IMR-90 (cell line): ENCODE results near the gene STX7. TPM values are rescaled to one million over a fixed set of nuclear protein-coding genes. Genes with fewer than 3 reads are reported as not detected.

Experiments used
- ATAC-seq: fragments of 200-7000 bp; cut with Tn5 transposase; 2 replicates; pipeline ENCODE4 v1.9.1; 2020; ENCODE audit warnings: low read depth, mild to moderate bottlenecking, moderate library complexity
- BruUV-seq: library from RNA; stranded (reverse); fragments of 400-500 nt; replicated peaks from 2 replicates; lab custom pipeline; 2021; lab: Mats Ljungman, UMichigan
- CTCF ChIA-PET: fragments of 300-600 bp; formaldehyde crosslinking; extraction: SDS; loops from one replicate; lab custom pipeline; 2021; ENCODE audit warnings: antibody characterized with exemption; lab: Yijun Ruan, JAX
- POLR2A ChIA-PET: fragments of 300-600 bp; sonication (Branson Sonifier 250); formaldehyde crosslinking; loops from one replicate; lab custom pipeline; 2022; ENCODE audit warnings: antibody characterized with exemption; ENCODE audit not compliant: unreplicated experiment; lab: Charles Lee
- DNase-seq: peaks from one replicate; pipeline ENCODE4 v3.0.0; 2013
- H2AFZ ChIP-seq: replicated peaks from 2 replicates; pipeline ENCODE3; 2013; ENCODE audit warnings: low read length, mild to moderate bottlenecking; ENCODE audit not compliant: poor library complexity
- H2AK5ac ChIP-seq: 2 replicates; pipeline ENCODE4 v1.6.1; 2013; ENCODE audit warnings: low read depth, low read length, inconsistent platforms
- H2AK9ac ChIP-seq: replicated peaks from 2 replicates; pipeline ENCODE3; 2013; ENCODE audit warnings: mild to moderate bottlenecking, low read depth, low read length, moderate library complexity; ENCODE audit not compliant: poor library complexity
- H2BK120ac ChIP-seq: 2 replicates; pipeline ENCODE4 v1.6.1; 2013; ENCODE audit warnings: low read depth, low read length, inconsistent platforms
- H2BK15ac ChIP-seq: 3 replicates; pipeline ENCODE4 v1.6.1; 2013; ENCODE audit warnings: low read depth, low read length, inconsistent platforms
- H2BK20ac ChIP-seq: 2 replicates; pipeline ENCODE4 v1.6.1; 2013; ENCODE audit warnings: low read depth, mild to moderate bottlenecking, inconsistent platforms, low read length, moderate library complexity
- H2BK5ac ChIP-seq: 2 replicates; pipeline ENCODE4 v1.6.1; 2013; ENCODE audit warnings: mild to moderate bottlenecking, low read depth, low read length, inconsistent platforms; ENCODE audit not compliant: poor library complexity, severe bottlenecking
- H3K14ac ChIP-seq: replicated peaks from 2 replicates; pipeline ENCODE4 v1.6.1; 2013; ENCODE audit warnings: low read depth, low read length, inconsistent platforms
- H3K18ac ChIP-seq: 2 replicates; pipeline ENCODE4 v1.6.1; 2013; ENCODE audit warnings: low read depth, low read length, control low read depth
- H3K23ac ChIP-seq: 2 replicates; pipeline ENCODE4 v1.6.1; 2013; ENCODE audit warnings: low read depth, low read length, inconsistent platforms
- H3K27ac ChIP-seq: 2 replicates; pipeline ENCODE4 v1.5.1; 2013; ENCODE audit warnings: mild to moderate bottlenecking, control low read depth, low read length; ENCODE audit not compliant: insufficient read depth
- H3K27me3 ChIP-seq: 2 replicates; pipeline ENCODE4 v1.6.1; 2013; ENCODE audit warnings: low read length; ENCODE audit not compliant: control insufficient read depth, insufficient read depth
- H3K36me3 ChIP-seq: 2 replicates; pipeline ENCODE4 v1.6.1; 2013; ENCODE audit warnings: low read length, mixed read lengths; ENCODE audit not compliant: control insufficient read depth, insufficient read depth
- H3K4ac ChIP-seq: 2 replicates; pipeline ENCODE4 v1.6.1; 2013; ENCODE audit warnings: low read depth, low read length, inconsistent platforms
- H3K4me1 ChIP-seq: 2 replicates; pipeline ENCODE4 v1.6.1; 2013; ENCODE audit warnings: low read length, mixed read lengths; ENCODE audit not compliant: control insufficient read depth, insufficient read depth
- H3K4me2 ChIP-seq: 2 replicates; pipeline ENCODE4 v1.6.1; 2013; ENCODE audit warnings: low read depth, mild to moderate bottlenecking, control low read depth, low read length, moderate library complexity
- H3K4me3 ChIP-seq: 2 replicates; pipeline ENCODE4 v1.5.1; 2013; ENCODE audit warnings: low read depth, mild to moderate bottlenecking, control low read depth, low read length, moderate library complexity; ENCODE audit not compliant: insufficient read depth
- H3K56ac ChIP-seq: 2 replicates; pipeline ENCODE4 v1.6.1; 2013; ENCODE audit warnings: low read length, inconsistent platforms; ENCODE audit not compliant: insufficient read depth; ENCODE audit errors: extremely low read depth
- H3K79me1 ChIP-seq, 2 experiments: 2 replicates each; pipeline ENCODE4 v1.6.1; 2013; ENCODE audit warnings: low read length in 2 of 2, inconsistent platforms in 1 of 2, low read depth in 1 of 2
- H3K9ac ChIP-seq: 2 replicates; pipeline ENCODE4 v1.6.1; 2013; ENCODE audit warnings: low read depth, low read length, control low read depth
- H3K9me1 ChIP-seq: 2 replicates; pipeline ENCODE4 v1.6.1; 2013; ENCODE audit warnings: low read length, inconsistent platforms; ENCODE audit not compliant: insufficient read depth
- H3K9me3 ChIP-seq: 2 replicates; pipeline ENCODE4 v1.6.1; 2013; ENCODE audit warnings: low read length; ENCODE audit not compliant: control insufficient read depth, insufficient read depth
- H4K20me1 ChIP-seq: 2 replicates; pipeline ENCODE4 v1.6.1; 2013; ENCODE audit warnings: low read length, inconsistent platforms; ENCODE audit not compliant: insufficient read depth
- H4K5ac ChIP-seq: 2 replicates; pipeline ENCODE4 v1.6.1; 2013; ENCODE audit warnings: mild to moderate bottlenecking, low read depth, low read length, control low read depth
- H4K8ac ChIP-seq, 2 experiments: 2 replicates each; pipeline ENCODE4 v1.6.1; 2013; ENCODE audit warnings: low read depth in 2 of 2, low read length in 2 of 2, control low read depth in 1 of 2, inconsistent platforms in 1 of 2
- H4K91ac ChIP-seq: 2 replicates; pipeline ENCODE4 v1.6.1; 2013; ENCODE audit warnings: low read depth, low read length, inconsistent platforms; ENCODE audit not compliant: insufficient read depth
- MAFK ChIP-seq: IDR thresholded peaks from 2 replicates; pipeline ENCODE4 v1.6.1; 2012; ENCODE audit warnings: low read depth, low read length, improper control_type of control experiment
- RCOR1 ChIP-seq: IDR thresholded peaks from 2 replicates; pipeline ENCODE4 v1.6.1; 2012; ENCODE audit warnings: mild to moderate bottlenecking, low read length, improper control_type of control experiment; ENCODE audit not compliant: insufficient replicate concordance
- SMC3 ChIP-seq: fragments of 150-350 bp; IDR thresholded peaks from 2 replicates; pipeline ENCODE4 v1.6.1; 2016; ENCODE audit warnings: low read depth, mild to moderate bottlenecking, antibody characterized with exemption, low read length, moderate library complexity
- WGBS, 2 experiments: methylation state at CpG; one replicate each; pipeline versions ENCODE4 v1.1.5 to v1.1.7; 2013; ENCODE audit warnings: missing lambda C conversion rate in 2 of 2; ENCODE audit not compliant: insufficient read length in 1 of 2; ENCODE audit errors: extremely low coverage in 2 of 2; 5-methylcytosine and 5-hydroxymethylcytosine counted together
- dilution Hi-C: fragments of 300-500 bp; cut with HindIII; formaldehyde crosslinking; loops from one replicate; pipeline ENCODE4 v1.14.3; 2018; ENCODE audit warnings: low sequenced_read_pairs; ENCODE audit not compliant: unreplicated experiment
- in situ Hi-C: fragments of 300-500 bp; cut with MboI; formaldehyde crosslinking; loops from 3 replicates; pipeline ENCODE4 v1.14.3; 2019; ENCODE audit warnings: low sequenced_read_pairs, inconsistent platforms, mixed read lengths
- intact Hi-C: fragments of 100-400 bp; cut with micrococcal nuclease; formaldehyde crosslinking; loops from 2 replicates; pipeline ENCODE4 v1.10.0; 2022
- polyA plus RNA-seq, 3 experiments: library from polyadenylated mRNA; depleted of rRNA; stranded (reverse); fragments of >200 nt; gene quantifications; 2 replicates each; pipeline ENCODE4 v1.2.3, GENCODE V29; 2012; ENCODE audit warnings: low replicate concordance in 1 of 3
- total RNA-seq: library from RNA; depleted of rRNA; stranded (reverse); fragments of >200 nt; gene quantifications from 2 replicates; pipeline ENCODE4 v1.2.3, GENCODE V29; 2012
- TF ChIP-seq, protein P1 (sequence below): fragments of 150-350 bp; IDR thresholded peaks from 2 replicates; pipeline ENCODE4 v1.6.1; 2016; ENCODE audit warnings: low read depth, mild to moderate bottlenecking, low read length, moderate library complexity, borderline replicate concordance
- TF ChIP-seq, protein P2 (sequence below): fragments of 150-350 bp; IDR thresholded peaks from 2 replicates; pipeline ENCODE4 v1.6.1; 2017; ENCODE audit warnings: mild to moderate bottlenecking, antibody characterized with exemption, low read length, low read depth

STX7 gene
- total and polyA plus RNA-seq, 2 of the 4 experiments (the other 2 are of a cell fraction), result 16.5 to 35.1 TPM

DNA sequence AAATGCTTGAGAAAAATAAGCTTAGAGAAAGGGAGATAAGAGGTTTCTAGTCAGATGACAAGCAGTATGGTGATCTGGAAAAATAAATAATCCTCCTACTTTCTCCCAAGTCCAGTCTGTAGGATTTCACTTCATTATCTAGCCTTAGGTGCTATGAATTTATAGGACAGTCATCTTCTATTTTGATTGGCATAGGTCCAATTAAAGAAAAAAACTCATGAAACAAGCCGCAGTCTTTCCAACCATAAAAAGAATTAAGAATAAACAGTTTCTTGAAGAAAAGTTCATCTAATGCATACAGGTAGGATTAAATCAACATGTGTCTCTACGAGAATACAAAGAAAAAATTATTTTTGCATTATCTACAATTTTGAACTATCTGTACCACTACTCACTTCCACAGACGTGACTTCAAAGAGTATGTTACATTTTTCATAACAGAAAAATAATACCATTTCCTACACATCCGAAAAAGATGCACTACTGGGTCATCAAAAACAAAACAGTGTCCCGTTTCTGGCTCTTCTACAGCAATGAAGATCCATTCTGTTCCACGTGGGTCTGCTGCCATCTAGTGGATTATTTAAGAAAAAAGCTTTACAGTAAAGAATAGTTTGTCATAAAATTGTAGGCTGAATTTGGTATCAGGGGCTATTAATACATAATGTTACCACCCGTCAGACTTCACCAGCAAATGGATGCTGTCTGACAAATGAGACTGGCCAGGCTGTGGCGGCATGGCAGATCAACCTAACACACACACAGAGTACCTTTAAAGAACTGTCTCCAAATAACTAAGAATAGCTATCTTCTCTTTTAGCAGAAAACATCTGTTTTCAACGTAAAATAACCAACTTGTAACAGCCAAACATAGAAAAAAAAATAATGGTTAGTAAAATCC lies 28.9 kb downstream of the STX7 start (continued):
- TF ChIP-seq, protein P1, sequence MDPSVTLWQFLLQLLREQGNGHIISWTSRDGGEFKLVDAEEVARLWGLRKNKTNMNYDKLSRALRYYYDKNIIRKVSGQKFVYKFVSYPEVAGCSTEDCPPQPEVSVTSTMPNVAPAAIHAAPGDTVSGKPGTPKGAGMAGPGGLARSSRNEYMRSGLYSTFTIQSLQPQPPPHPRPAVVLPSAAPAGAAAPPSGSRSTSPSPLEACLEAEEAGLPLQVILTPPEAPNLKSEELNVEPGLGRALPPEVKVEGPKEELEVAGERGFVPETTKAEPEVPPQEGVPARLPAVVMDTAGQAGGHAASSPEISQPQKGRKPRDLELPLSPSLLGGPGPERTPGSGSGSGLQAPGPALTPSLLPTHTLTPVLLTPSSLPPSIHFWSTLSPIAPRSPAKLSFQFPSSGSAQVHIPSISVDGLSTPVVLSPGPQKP, result no peak
- no peak for TF ChIP-seq RCOR1

DNA sequence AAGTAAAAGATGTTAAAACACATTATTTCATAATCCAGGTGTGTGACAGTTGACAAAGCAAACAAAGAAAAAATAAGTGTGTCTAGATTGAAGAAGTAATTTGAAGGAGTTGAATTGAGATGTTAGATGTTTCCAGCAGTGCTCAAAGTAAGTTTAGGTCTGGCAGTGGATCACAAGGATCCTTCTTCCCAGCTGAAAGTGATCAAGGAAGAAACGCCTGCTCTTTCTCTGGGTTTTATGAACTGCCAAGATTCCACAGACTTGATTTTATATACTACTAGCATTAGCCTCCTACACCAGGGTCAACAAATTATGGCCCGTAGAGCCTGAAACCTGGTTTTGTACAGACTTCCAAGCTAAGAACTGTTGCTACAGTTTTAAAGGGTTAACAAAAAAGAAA lies 30.3 kb downstream of the STX7 start:
- H3K9ac ChIP-seq, result no peak overlapping the region

More for the DNA sequence above, 30.3 kb downstream of the STX7 start:
- no peak overlapping the region for H3K4me3 ChIP-seq
- H3K56ac ChIP-seq, result no peak overlapping the region
- no peak overlapping the region for H2BK5ac ChIP-seq
- no peaks in the 10 kb centered on the region for H3K36me3 ChIP-seq
- no peak overlapping the region for H2BK120ac ChIP-seq
- no peak overlapping the region for H2BK20ac ChIP-seq
- H4K8ac ChIP-seq, result no peak overlapping the region
- H3K4me1 ChIP-seq, result no peaks in the 10 kb centered on the region; the same call in 1 of the 2 replicates
- H3K9me1 ChIP-seq, result no peaks in the 10 kb centered on the region; the same call in 1 of the 2 replicates
- no peak for DNase-seq
- H3K4ac ChIP-seq, result no peak overlapping the region
- intact Hi-C loops (no loop called here), in situ Hi-C loops (loop anchor here (5.0 to 25.0 kb wide), 4 partner anchors 178 to 795 kb away; no protein-coding TSS in a partner anchor), dilution Hi-C loops (loop anchor here (25.0 kb wide), 1 partner anchor 195 kb away; no protein-coding TSS in a partner anchor)
- no TSS peak for BruUV-seq
- ChIA-PET POLR2A (no interaction called here), CTCF (interaction anchor here (0.6 to 0.7 kb wide), 3 partner anchors 181 to 573 kb away, joined by 3 read pairs; no protein-coding TSS in a partner anchor)
- peaks cover 30 to 45% of the 10 kb centered on the region in 2 experiments for H3K79me1 ChIP-seq
- no peak overlapping the region for H2AK5ac ChIP-seq
- H3K4me2 ChIP-seq, result no peak overlapping the region
- no peaks in the 10 kb centered on the region for H3K27me3 ChIP-seq
- no peak for ATAC-seq
- H4K5ac ChIP-seq, result no peak overlapping the region
- H2AK9ac ChIP-seq, result no peak overlapping the region
- no CpG with 5 or more reads among the region's 2 CpGs for WGBS, 2 experiments
- no peaks in the 10 kb centered on the region for H3K9me3 ChIP-seq
- no peak overlapping the region for H3K27ac ChIP-seq
- no peak overlapping the region for H4K91ac ChIP-seq
- no peak overlapping the region for H2AFZ ChIP-seq
- H3K18ac ChIP-seq, result no peak overlapping the region
- no peak overlapping the region for H3K23ac ChIP-seq
- no peak for TF ChIP-seq SMC3
- TF ChIP-seq, protein P2, sequence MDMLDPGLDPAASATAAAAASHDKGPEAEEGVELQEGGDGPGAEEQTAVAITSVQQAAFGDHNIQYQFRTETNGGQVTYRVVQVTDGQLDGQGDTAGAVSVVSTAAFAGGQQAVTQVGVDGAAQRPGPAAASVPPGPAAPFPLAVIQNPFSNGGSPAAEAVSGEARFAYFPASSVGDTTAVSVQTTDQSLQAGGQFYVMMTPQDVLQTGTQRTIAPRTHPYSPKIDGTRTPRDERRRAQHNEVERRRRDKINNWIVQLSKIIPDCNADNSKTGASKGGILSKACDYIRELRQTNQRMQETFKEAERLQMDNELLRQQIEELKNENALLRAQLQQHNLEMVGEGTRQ, result no peak
- no peak for TF ChIP-seq MAFK
- no peak overlapping the region for H2BK15ac ChIP-seq
- peaks cover 6% of the 10 kb centered on the region for H4K20me1 ChIP-seq
- H3K14ac ChIP-seq, result no peak overlapping the region
